HEK293 (cell line): Measurements from ENCODE around the gene SRMS.

ENCODE experiments used
- CTCF ChIA-PET: fragments of 350-600 bp; formaldehyde crosslinking; extraction: SDS; loops from one replicate; lab custom pipeline; 2021; ENCODE audit warnings: antibody characterized with exemption; lab: Yijun Ruan, JAX
- POLR2A ChIA-PET: fragments of 300-600 bp; formaldehyde crosslinking; extraction: SDS; loops from one replicate; lab custom pipeline; 2020; ENCODE audit warnings: antibody characterized with exemption, inconsistent platforms; lab: Yijun Ruan, JAX
- H3K27ac ChIP-seq: fragments of 200-500 bp; sonication (Bioruptor generic); 2 replicates; pipeline ENCODE4 v1.5.1; 2014; ENCODE audit warnings: low read depth, low read length, control low read depth, inconsistent platforms; ENCODE audit errors: extremely low read depth
- H3K36me3 ChIP-seq, 2 experiments: fragments of 200-500 bp in 1 of 2; sonication (Bioruptor generic) in 1 of 2; 1 replicate in 1 of 2; 2 replicates in 1 of 2; pipeline ENCODE4 v1.5.1; 2014 to 2017; ENCODE audit warnings: inconsistent platforms in 2 of 2, low read length in 2 of 2; ENCODE audit not compliant: control insufficient read depth in 2 of 2, insufficient read depth in 1 of 2
- H3K4me1 ChIP-seq: fragments of 200-500 bp; sonication (Bioruptor generic); 2 replicates; pipeline ENCODE4 v1.5.1; 2014; ENCODE audit warnings: mild to moderate bottlenecking, low read length, inconsistent platforms; ENCODE audit not compliant: control insufficient read depth, insufficient read depth
- H3K4me3 ChIP-seq: 2 replicates; pipeline ENCODE4 v1.5.1; 2011; ENCODE audit warnings: low read depth, mild to moderate bottlenecking, control low read depth, low read length, moderate library complexity
- H3K9me3 ChIP-seq: fragments of 200-500 bp; sonication (Bioruptor generic); 2 replicates; pipeline ENCODE4 v1.5.1; 2014; ENCODE audit warnings: low read depth, low read length, inconsistent platforms; ENCODE audit not compliant: control insufficient read depth, insufficient read depth
- BCL11B ChIP-seq: fragments of 450-650 bp; formaldehyde crosslinking; IDR thresholded peaks from 2 replicates; pipeline ENCODE4 v1.5.1; 2016; ENCODE audit warnings: low read depth, missing biosample characterization, missing genetic modification characterization
- GLI2 ChIP-seq: fragments of 450-650 bp; formaldehyde crosslinking; IDR thresholded peaks from 2 replicates; pipeline ENCODE4; 2017; ENCODE audit warnings: missing biosample characterization, missing genetic modification characterization, low read depth, borderline replicate concordance
- GLI4 ChIP-seq: fragments of 450-650 bp; formaldehyde crosslinking; IDR thresholded peaks from 2 replicates; pipeline ENCODE4 v1.5.1; 2016; ENCODE audit warnings: missing biosample characterization, missing genetic modification characterization
- HOXD13 ChIP-seq: sonication (generic); formaldehyde crosslinking; IDR thresholded peaks from 2 replicates; pipeline ENCODE4 v1.8.0; 2022; ENCODE audit warnings: missing genetic modification reagents, borderline replicate concordance
- KLF9 ChIP-seq: fragments of 450-650 bp; formaldehyde crosslinking; IDR thresholded peaks from 2 replicates; pipeline ENCODE4 v1.5.1; 2016; ENCODE audit warnings: missing biosample characterization, missing genetic modification characterization, low read depth
- SCRT2 ChIP-seq: fragments of 450-650 bp; formaldehyde crosslinking; IDR thresholded peaks from 2 replicates; pipeline ENCODE4 v1.5.1; 2016; ENCODE audit warnings: missing biosample characterization, missing genetic modification characterization
- TCF7L2 ChIP-seq: IDR thresholded peaks from 2 replicates; pipeline ENCODE4 v1.6.1; 2011; ENCODE audit warnings: low read depth, mild to moderate bottlenecking, inconsistent platforms, low read length, moderate library complexity, borderline replicate concordance
- ZBTB7A ChIP-seq: fragments of 450-650 bp; formaldehyde crosslinking; IDR thresholded peaks from 2 replicates; pipeline ENCODE4 v1.5.1; 2016; ENCODE audit warnings: low read depth, missing biosample characterization, missing genetic modification characterization
- ZFP37 ChIP-seq: fragments of 450-650 bp; formaldehyde crosslinking; IDR thresholded peaks from 2 replicates; pipeline ENCODE4 v1.5.1; 2016; ENCODE audit warnings: missing biosample characterization, missing genetic modification characterization
- ZNF112 ChIP-seq: fragments of 450-650 bp; formaldehyde crosslinking; IDR thresholded peaks from 2 replicates; pipeline ENCODE4 v1.5.0; 2017; ENCODE audit warnings: missing biosample characterization, missing genetic modification characterization
- ZNF157 ChIP-seq: fragments of 450-650 bp; formaldehyde crosslinking; IDR thresholded peaks from 2 replicates; pipeline ENCODE4 v1.5.1; 2016; ENCODE audit warnings: missing biosample characterization, missing genetic modification characterization
- ZNF184 ChIP-seq: fragments of 450-650 bp; IDR thresholded peaks from 2 replicates; pipeline ENCODE4 v1.5.1; 2018; ENCODE audit warnings: missing biosample characterization, mild to moderate bottlenecking, missing genetic modification characterization
- ZNF354C ChIP-seq: fragments of 450-650 bp; formaldehyde crosslinking; IDR thresholded peaks from 2 replicates; pipeline ENCODE4 v1.5.1; 2016; ENCODE audit warnings: missing biosample characterization, missing genetic modification characterization, low read depth, borderline replicate concordance
- ZNF394 ChIP-seq: fragments of 450-650 bp; formaldehyde crosslinking; IDR thresholded peaks from 2 replicates; pipeline ENCODE4 v1.5.1; 2016; ENCODE audit warnings: missing biosample characterization, missing genetic modification characterization, mild to moderate bottlenecking, moderate library complexity, borderline replicate concordance
- ZNF501 ChIP-seq: fragments of 450-650 bp; formaldehyde crosslinking; IDR thresholded peaks from 2 replicates; pipeline ENCODE4 v1.5.1; 2016; ENCODE audit warnings: missing biosample characterization, missing genetic modification characterization
- ZNF629 ChIP-seq: fragments of 450-650 bp; formaldehyde crosslinking; IDR thresholded peaks from 2 replicates; pipeline ENCODE4 v1.5.1; 2017; ENCODE audit warnings: missing biosample characterization, missing genetic modification characterization
- ZNF654 ChIP-seq: fragments of 450-650 bp; formaldehyde crosslinking; IDR thresholded peaks from 2 replicates; pipeline ENCODE4 v1.5.1; 2016; ENCODE audit warnings: low read depth, missing biosample characterization, missing genetic modification characterization
- ZNF664 ChIP-seq: fragments of 450-650 bp; formaldehyde crosslinking; IDR thresholded peaks from 2 replicates; pipeline ENCODE4 v1.5.1; 2016; ENCODE audit warnings: missing biosample characterization, missing genetic modification characterization
- ZNF701 ChIP-seq: fragments of 450-650 bp; formaldehyde crosslinking; IDR thresholded peaks from 2 replicates; pipeline ENCODE4 v1.5.1; 2016; ENCODE audit warnings: missing biosample characterization, missing genetic modification characterization
- ZNF76 ChIP-seq: fragments of 450-650 bp; formaldehyde crosslinking; IDR thresholded peaks from 2 replicates; pipeline ENCODE4; 2016; ENCODE audit warnings: low read depth, missing biosample characterization, missing genetic modification characterization, borderline replicate concordance
- TF ChIP-seq, protein P1 (sequence below): fragments of 450-650 bp; formaldehyde crosslinking; IDR thresholded peaks from 2 replicates; pipeline ENCODE4 v1.5.1; 2016; ENCODE audit warnings: missing biosample characterization, missing genetic modification characterization
- TF ChIP-seq, protein P2 (sequence below): fragments of 450-650 bp; formaldehyde crosslinking; IDR thresholded peaks from 2 replicates; pipeline ENCODE4 v1.5.1; 2016; ENCODE audit warnings: missing biosample characterization, missing genetic modification characterization
- TF ChIP-seq, protein P3 (sequence below): fragments of 450-650 bp; formaldehyde crosslinking; IDR thresholded peaks from 2 replicates; pipeline ENCODE4 v1.5.1; 2016; ENCODE audit warnings: missing biosample characterization, missing genetic modification characterization
- TF ChIP-seq, protein P4 (sequence below): fragments of 450-650 bp; formaldehyde crosslinking; IDR thresholded peaks from 2 replicates; pipeline ENCODE4 v1.5.1; 2016; ENCODE audit warnings: missing biosample characterization, missing genetic modification characterization
- TF ChIP-seq, protein P5 (sequence below): fragments of 450-650 bp; formaldehyde crosslinking; IDR thresholded peaks from 2 replicates; pipeline ENCODE4 v1.5.1; 2016; ENCODE audit warnings: missing biosample characterization, missing genetic modification characterization
- TF ChIP-seq, protein P6 (sequence below): fragments of 450-650 bp; IDR thresholded peaks from 2 replicates; pipeline ENCODE4 v1.5.1; 2018; ENCODE audit warnings: missing biosample characterization, mild to moderate bottlenecking, missing genetic modification characterization

SRMS gene

DNA sequence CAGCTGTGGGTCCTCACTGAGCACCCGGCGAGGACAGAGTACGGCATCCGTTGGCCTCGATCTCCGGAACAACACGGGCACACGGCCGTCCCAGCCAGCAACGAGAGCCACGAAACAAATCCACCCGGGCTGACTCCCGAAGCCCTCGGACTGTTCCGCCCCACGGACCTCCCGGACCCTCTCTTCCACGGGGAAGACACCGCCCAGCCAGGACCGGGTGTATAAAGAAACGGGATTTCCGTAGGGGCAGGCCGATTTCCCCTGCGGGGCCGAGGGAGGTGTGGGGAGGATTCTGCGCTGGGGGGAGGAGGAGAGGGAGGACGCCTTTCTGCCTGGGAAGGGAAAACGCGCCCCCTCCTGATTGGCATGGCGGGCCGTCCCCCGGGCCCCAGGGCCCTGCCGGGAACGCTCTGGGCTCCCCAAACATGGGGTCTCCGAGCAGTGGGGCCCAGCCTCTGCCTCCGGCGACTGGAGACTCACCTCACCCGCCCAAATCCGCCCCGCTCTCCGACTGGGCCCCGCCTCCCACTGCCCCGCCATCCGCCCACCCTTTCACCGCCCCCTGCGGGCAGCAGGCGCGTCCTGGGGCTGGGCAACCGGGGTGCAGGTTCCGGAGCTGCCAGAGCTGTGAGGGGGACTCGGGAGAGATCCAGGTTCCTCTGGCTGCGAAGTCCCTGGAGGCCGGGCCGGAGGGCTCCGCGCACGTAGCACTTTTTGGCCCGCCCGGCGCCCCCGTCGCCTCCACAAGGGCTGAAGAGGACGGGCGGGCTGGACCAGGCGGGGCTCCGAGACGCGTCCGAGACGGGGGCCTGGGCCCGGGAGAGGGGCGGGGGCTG lies 27.7 kb downstream of the SRMS start:
- H3K4me3 ChIP-seq, result peak overlapping the region; percentile 45
- CTCF ChIA-PET, result interaction anchor here (1.8 kb wide), 1 partner anchor 23 kb away, joined by 9 read pairs; no protein-coding TSS in a partner anchor
- H3K9me3 ChIP-seq, result no peaks in the 10 kb centered on the region
- H3K36me3 ChIP-seq, result peaks cover 0 to 24% of the 10 kb centered on the region in 2 experiments; a peak in 1 of 3 replicates
- POLR2A ChIA-PET, result interaction anchor here (0.5 to 2.4 kb wide), 13 partner anchors 9 to 691 kb away, joined by 3 to 12 read pairs (median 4); partner anchors contain the start of genes HELZ2 and TPD52L2
- H3K4me1 ChIP-seq, result no peaks in the 10 kb centered on the region
- peak overlapping the region; percentile 38; the same call in 1 of the 2 replicates for H3K27ac ChIP-seq
- TF ChIP-seq ZNF112 (tag by site-specific recombination) (no peak), ZNF354C (tag by site-specific recombination) (no peak), ZNF76 (tag by site-specific recombination) (peak; percentile 27; the same call in 1 of the 2 replicates), ZFP37 (tag by site-specific recombination) (no peak), TCF7L2 (no peak), GLI2 (tag by site-specific recombination) (no peak), ZNF157 (tag by site-specific recombination) (no peak), ZBTB7A (no peak), GLI4 (tag by site-specific recombination) (no peak), BCL11B (tag by site-specific recombination) (no peak), ZNF184 (tag by site-specific recombination) (no peak), ZNF664 (tag by site-specific recombination) (no peak), ZNF394 (tag by site-specific recombination) (no peak), HOXD13 (CRISPR knock-in tag) (no peak), ZNF701 (tag by site-specific recombination) (no peak), ZNF654 (no peak), SCRT2 (tag by site-specific recombination) (no peak), KLF9 (tag by site-specific recombination) (peak; percentile 80), ZNF629 (tag by site-specific recombination) (no peak), ZNF501 (no peak)
- TF ChIP-seq, protein P1, sequence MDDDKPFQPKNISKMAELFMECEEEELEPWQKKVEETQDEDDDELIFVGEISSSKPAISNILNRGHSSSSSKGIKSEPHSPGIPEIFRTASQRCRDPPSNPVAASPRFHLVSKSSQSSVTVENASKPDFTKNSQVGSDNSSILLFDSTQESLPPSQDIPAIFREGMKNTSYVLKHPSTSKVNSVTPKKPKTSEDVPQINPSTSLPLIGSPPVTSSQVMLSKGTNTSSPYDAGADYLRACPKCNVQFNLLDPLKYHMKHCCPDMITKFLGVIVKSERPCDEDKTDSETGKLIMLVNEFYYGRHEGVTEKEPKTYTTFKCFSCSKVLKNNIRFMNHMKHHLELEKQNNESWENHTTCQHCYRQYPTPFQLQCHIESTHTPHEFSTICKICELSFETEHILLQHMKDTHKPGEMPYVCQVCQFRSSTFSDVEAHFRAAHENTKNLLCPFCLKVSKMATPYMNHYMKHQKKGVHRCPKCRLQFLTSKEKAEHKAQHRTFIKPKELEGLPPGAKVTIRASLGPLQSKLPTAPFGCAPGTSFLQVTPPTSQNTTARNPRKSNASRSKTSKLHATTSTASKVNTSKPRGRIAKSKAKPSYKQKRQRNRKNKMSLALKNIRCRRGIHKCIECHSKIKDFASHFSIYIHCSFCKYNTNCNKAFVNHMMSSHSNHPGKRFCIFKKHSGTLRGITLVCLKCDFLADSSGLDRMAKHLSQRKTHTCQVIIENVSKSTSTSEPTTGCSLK (tag by site-specific recombination), result no peak
- TF ChIP-seq, protein P2, sequence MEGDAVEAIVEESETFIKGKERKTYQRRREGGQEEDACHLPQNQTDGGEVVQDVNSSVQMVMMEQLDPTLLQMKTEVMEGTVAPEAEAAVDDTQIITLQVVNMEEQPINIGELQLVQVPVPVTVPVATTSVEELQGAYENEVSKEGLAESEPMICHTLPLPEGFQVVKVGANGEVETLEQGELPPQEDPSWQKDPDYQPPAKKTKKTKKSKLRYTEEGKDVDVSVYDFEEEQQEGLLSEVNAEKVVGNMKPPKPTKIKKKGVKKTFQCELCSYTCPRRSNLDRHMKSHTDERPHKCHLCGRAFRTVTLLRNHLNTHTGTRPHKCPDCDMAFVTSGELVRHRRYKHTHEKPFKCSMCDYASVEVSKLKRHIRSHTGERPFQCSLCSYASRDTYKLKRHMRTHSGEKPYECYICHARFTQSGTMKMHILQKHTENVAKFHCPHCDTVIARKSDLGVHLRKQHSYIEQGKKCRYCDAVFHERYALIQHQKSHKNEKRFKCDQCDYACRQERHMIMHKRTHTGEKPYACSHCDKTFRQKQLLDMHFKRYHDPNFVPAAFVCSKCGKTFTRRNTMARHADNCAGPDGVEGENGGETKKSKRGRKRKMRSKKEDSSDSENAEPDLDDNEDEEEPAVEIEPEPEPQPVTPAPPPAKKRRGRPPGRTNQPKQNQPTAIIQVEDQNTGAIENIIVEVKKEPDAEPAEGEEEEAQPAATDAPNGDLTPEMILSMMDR (tag by site-specific recombination), result peak; percentile 71
- TF ChIP-seq, protein P3, sequence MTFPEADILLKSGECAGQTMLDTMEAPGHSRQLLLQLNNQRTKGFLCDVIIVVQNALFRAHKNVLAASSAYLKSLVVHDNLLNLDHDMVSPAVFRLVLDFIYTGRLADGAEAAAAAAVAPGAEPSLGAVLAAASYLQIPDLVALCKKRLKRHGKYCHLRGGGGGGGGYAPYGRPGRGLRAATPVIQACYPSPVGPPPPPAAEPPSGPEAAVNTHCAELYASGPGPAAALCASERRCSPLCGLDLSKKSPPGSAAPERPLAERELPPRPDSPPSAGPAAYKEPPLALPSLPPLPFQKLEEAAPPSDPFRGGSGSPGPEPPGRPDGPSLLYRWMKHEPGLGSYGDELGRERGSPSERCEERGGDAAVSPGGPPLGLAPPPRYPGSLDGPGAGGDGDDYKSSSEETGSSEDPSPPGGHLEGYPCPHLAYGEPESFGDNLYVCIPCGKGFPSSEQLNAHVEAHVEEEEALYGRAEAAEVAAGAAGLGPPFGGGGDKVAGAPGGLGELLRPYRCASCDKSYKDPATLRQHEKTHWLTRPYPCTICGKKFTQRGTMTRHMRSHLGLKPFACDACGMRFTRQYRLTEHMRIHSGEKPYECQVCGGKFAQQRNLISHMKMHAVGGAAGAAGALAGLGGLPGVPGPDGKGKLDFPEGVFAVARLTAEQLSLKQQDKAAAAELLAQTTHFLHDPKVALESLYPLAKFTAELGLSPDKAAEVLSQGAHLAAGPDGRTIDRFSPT (tag by site-specific recombination), result peak; percentile 68
- TF ChIP-seq, protein P4, sequence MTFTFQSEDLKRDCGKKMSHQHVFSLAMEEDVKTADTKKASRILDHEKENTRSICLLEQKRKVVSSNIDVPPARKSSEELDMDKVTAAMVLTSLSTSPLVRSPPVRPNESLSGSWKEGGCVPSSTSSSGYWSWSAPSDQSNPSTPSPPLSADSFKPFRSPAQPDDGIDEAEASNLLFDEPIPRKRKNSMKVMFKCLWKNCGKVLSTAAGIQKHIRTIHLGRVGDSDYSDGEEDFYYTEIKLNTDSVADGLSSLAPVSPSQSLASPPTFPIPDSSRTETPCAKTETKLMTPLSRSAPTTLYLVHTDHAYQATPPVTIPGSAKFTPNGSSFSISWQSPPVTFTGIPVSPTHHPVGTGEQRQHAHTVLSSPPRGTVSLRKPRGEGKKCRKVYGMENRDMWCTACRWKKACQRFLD (tag by site-specific recombination), result no peak
- TF ChIP-seq, protein P5, sequence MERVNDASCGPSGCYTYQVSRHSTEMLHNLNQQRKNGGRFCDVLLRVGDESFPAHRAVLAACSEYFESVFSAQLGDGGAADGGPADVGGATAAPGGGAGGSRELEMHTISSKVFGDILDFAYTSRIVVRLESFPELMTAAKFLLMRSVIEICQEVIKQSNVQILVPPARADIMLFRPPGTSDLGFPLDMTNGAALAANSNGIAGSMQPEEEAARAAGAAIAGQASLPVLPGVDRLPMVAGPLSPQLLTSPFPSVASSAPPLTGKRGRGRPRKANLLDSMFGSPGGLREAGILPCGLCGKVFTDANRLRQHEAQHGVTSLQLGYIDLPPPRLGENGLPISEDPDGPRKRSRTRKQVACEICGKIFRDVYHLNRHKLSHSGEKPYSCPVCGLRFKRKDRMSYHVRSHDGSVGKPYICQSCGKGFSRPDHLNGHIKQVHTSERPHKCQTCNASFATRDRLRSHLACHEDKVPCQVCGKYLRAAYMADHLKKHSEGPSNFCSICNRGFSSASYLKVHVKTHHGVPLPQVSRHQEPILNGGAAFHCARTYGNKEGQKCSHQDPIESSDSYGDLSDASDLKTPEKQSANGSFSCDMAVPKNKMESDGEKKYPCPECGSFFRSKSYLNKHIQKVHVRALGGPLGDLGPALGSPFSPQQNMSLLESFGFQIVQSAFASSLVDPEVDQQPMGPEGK (tag by site-specific recombination), result peak; percentile 68
- TF ChIP-seq, protein P6, sequence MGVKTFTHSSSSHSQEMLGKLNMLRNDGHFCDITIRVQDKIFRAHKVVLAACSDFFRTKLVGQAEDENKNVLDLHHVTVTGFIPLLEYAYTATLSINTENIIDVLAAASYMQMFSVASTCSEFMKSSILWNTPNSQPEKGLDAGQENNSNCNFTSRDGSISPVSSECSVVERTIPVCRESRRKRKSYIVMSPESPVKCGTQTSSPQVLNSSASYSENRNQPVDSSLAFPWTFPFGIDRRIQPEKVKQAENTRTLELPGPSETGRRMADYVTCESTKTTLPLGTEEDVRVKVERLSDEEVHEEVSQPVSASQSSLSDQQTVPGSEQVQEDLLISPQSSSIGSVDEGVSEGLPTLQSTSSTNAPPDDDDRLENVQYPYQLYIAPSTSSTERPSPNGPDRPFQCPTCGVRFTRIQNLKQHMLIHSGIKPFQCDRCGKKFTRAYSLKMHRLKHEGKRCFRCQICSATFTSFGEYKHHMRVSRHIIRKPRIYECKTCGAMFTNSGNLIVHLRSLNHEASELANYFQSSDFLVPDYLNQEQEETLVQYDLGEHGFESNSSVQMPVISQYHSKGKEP, result no peak
